GM03348 (cell line): ENCODE data around the gene DCAF6.

Source experiments
- DNase-seq: peaks from one replicate; pipeline ENCODE4 v3.0.0; 2012; ENCODE audit warnings: low spot score

Gene DCAF6

DNA sequence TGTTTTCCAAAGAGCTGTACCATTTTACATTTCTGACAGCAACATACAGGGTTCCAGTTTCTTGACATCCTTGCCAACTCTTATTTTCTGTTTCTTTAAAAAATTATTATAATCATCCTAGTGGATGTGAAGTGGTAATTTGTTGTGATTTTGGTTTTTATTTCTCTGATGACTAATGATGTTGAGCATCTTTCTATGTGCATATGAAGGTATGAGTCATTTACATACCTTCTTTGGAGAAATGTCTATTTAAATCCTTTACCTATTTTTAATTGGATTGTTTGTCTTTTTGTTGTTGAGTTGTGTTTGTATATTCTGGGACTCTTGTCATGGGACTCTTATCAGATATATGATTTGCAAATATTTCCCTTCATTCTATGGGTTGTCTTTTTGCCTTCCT is 21.2 kb downstream of the DCAF6 start:
- DNase-seq: no peak

DNA sequence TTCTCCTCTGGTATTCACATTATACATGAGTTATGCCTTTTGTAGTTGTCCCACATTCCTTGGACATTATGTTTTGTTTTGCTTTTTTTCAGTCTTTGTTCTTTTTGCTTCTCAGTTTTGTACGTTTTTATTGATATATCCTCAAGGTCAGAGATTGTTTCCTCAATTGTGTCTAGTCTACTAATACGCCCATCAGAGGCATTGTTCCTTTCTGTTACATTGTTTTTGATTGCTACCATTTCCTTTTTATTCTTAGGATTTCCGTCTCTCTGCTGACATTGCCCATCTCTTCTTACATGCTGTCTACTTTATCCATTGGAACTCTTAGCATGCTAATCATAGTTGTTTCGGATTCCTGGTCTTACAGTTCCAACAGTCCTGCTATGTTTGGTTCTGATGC is 28.2 kb downstream of the DCAF6 start:
- no peak for DNase-seq

DNA sequence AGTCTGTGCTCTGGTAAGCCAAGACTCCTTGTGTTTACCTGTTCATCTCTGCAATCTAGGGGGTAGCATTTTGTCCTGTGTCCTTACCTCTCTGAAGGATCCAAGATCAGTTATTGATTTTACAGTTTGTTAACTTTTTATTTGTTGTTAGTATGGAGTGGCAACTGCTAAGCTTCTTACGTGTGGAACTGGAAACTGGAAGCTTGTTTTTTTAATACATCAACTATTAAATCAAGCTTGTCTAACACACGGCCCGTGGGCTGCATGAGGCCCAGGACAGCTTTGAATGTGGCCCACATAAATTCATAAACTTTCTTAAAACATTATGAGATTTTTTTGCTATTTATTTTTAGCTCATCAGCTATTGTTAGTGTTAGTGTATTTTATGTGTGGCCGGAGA is 29.6 kb downstream of the DCAF6 start:
- DNase-seq: no peak

DNA sequence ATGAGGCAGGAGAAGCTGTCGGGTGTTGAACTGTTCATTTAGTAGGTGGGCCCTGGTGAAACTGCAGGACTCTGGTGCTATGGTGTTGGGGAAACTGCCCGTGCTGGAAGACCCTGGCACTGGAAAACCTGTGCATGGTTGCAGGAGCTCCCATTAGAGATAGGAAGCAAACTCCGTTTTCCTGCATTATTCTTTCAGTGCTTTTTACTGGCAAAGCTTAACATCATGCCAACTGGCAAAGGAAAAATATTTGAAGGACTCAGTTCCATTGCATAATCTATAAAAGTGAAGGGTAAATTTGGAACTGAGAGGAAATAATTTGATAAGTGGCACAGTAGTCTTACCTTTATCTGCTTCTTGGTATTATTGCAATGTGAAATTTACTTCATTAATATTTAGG is 32.1 kb downstream of the DCAF6 start:
- no peak for DNase-seq

DNA sequence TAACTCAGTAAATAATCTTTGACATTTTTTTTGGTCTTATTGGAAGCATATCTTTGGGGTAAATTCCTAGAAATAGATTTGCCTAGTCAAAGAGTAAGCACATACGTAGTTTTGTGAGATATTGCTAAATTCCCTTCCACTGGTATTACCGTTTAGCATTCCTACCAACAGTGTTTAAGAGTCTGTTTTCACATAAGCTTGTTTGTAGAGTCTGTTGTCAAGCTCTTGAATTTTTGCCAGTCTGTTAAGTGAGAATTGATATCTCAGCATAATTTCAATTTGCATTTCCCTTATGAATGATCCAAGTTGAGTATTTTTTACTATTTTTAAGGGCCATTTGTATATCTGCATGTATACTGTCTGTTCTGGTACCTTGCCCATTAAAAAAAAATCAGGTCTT is 37.3 kb downstream of the DCAF6 start:
- no peak for DNase-seq

DNA sequence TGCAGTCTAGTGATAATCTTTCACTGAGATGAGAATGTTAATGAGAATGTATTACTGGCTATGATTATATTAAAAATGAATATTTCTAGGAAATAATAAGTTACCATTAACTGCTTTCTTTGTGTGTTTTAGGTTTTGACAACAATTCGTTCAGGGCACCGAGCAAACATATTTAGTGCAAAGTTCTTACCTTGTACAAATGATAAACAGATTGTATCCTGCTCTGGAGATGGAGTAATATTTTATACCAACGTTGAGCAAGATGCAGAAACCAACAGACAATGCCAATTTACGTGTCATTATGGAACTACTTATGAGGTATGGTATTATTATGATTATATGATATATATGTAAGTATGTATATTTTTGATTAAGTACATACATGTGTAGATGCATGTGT is 38.2 kb downstream of the DCAF6 start:
- no peak for DNase-seq

DNA sequence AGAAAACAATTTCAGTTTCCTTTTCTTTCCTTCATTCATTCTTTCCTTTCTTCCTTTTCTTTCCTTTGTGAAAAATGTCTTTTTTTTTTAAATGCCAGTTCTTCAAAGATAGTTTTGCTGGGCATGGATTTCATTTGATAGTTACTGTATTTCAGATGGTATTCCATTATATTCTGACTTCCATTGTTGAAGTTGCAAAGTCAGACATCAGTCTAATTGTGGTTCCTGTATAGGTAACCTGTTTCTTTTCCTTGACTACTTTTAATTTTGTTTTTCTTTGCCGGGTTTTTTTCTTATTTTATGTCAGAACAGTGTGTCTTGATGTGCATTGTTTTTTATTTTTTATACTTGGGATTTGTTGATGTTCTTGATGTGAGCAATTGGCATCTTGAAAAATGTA is 40.8 kb downstream of the DCAF6 start:
- no peak for DNase-seq

DNA sequence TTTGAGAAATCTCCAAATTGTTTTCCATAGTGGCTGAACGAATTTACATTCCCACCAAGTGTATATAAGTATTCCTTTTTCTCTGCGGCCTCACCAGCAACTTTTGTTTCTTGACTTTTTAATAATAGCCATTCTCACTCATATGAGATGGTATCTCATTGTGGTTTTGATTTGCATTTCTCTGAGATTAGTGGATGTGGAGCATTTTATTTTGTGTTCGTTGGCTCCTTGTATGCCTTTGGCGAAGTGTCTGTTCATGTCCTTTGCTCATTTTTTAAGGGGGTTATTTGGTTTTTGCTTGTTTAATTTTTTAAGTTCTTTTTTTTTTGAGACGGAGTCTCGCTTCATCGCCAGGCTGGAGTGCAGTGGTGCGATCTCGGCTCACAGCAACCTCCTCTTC is 45.5 kb downstream of the DCAF6 start:
- no peak for DNase-seq

DNA sequence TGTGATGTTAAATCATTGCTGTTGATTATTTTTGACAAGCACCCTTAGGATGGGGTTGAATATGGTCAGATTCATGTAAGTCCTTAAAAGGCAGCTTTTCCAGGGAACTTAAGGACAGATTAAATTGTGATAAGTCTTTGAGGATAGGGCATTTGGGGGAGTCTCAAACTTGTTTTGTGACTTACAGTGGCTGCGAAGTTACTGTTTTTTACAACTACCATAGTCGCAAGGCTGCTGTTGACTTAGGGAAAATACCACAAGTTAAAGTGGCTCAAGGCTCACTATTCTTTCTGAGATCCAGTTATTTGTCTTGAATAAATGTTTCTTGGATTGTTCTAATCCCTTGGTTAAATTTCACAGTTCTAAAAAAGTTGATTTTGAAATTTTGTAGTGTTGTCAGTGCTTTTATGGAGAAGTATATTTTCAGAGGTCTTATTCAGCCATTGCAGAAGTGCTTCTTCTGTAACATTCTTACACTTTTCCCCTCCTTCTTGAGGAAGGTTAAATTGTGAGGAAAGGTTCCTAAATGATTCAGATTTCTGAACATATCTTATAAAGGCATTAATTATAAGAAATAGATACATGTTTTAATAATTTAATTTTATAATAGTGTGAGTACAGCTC is 47.4 kb downstream of the DCAF6 start:
- no peak for DNase-seq

DNA sequence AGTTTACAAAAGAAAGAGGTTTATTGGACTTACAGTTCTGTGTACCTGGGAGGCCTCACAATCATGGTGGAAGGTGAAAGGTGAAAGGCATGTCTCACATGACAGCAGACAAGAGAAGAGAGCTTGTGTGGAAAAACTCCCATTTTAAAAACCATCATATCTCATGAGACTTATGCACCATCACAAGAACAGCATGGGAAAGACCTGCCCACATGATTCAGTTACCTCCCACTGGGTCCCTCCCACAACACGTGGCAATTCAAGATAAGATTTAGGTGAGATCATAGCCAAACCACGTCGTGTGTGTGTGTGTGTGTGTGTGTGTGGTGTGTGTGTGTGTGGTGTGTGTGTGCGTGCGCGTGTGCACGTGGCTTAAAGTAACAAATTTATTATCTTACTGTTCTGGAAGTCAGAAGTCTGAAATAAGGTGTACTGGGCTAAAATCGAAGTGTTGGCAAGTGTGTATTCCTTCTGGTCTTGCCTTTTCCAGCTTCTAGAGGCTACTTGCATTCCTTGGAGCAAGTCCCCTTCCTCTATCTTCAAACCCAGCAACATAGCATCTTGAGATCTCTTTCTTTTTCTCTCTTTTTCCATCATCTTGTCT is 48.5 kb downstream of the DCAF6 start:
- DNase-seq: no peak

DNA sequence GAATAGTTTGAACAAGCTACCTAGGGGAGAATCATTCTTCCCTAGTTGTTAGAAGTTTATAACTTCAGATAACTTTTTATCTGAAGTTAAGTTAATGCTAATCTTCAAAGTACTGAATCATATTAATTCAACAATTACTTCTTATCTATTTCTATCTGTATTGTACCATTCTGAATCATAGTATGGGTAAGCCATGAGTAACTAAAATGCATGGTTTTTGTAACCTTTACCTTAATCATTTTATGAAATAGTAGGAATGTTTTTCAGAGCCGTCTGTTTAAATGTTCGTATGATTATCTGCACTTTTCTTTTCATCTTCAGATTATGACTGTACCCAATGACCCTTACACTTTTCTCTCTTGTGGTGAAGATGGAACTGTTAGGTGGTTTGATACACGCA is 50.7 kb downstream of the DCAF6 start:
- DNase-seq: no peak

DNA sequence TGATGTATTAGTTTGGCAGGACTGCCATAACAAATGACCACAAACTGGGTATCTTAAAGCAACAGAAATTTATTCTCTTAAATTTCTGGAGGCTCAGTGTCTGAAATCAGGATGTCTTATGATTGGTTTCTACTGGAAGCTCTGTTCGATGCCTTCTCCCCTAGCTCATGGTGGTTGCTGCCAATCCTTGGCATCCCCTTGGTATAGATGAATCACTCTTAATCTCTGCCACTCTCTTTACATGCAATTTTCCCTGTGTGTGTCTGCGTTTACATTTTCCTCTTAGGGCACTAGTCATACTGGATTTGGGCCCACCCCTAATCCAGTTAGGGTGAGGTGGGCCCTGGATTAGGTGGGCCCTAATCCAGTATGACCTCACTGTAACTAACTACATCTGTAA is 55.1 kb downstream of the DCAF6 start:
- DNase-seq: no peak

DNA sequence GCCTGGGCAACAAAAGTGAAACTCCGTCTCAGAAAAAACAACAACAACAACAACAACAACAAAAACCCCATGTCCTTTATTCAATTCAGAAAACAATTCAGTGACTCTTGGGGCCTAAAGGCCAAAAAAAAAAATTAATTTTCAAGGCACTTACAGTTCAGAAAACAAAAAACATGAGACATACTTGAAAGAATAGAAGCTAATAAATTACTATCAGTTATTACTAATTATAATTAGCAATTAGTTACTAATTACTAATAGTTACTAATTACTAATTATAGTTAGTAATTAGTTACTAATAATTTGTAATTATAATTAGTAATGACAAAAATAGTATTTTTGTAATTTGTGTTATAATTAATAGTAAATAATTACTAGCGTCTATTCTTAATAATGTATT is 57.2 kb downstream of the DCAF6 start:
- DNase-seq: no peak

DNA sequence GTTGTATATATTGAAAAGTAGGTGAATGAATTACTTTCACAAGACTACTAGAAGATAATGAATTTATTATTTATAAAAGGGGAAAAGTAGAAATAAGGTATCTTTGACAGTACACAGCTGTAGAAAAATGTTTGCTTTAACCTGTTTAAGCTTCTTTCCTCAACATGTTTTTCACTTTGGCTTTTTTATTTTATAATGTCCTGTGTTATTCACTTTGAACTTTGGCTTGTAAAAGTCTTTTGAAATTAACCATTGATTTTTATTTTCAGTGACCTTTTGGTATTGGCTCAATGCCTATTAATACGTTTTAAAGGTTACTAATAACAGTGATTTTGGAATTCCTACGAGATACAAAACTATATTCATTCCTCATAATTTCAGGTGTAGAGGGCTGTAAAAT is 58.1 kb downstream of the DCAF6 start:
- DNase-seq: no peak

DNA sequence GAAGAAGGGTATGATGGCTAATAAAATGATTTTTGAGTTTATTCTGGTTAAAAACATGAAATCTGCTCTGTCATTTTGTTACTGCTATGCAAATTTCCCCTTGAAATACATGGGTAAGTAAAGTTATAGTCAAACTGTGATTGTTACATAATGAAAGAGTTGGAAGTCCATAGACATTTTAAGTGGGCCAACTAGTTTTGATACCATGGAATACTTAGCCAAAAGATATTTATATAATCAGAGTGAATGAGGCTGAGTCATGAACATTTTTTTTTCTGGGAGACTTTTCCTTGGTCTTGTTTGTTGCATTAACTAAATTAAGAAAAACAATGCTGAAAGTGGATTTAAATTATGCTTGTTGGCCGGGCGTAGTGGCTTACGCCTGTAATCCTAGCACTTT is 58.6 kb downstream of the DCAF6 start:
- DNase-seq: no peak

DNA sequence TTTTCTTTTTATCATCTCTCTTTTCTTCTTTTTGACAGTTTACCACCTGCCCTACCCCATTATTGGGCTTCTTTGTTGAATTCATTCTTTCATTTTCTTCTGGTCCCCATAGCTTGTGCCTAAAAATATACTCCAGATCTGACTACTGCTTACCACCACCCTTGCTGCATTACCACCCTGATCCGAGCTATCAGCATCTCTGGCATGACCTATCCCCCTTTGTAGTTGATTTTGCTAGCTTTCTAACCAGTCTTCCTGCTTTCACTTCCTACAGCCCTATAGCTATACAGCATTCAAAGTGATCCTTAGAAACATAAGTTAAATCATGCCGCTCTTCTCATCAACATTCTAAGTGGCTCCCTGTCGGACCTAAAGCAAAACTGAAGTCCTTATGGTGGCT is 59.8 kb downstream of the DCAF6 start:
- no peak for DNase-seq

DNA sequence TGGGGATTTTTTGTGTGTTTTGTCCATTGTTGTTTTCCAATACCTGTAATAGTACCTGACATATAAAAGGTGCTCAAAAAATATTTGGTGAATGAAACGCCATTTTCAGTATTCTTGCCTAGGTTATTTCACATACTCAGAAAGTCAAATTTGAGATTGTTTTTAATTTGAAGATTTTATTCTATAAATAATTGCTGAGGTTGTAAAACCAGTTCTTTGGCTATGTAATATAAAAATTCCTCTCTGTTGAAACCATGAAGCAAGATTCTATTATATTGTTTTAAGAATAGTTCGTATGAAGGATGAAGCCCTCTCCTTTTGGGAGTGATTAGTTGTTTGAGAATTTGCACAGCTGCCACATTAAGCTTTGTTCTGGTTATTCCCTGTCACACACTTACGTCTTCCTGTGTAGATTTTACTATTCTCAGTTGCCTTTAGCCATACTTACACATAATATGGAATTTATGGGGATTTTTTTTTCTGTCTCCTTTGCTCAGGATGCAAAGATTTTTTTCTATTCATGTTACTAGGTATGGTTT is 60.6 kb downstream of the DCAF6 start:
- no peak for DNase-seq

DNA sequence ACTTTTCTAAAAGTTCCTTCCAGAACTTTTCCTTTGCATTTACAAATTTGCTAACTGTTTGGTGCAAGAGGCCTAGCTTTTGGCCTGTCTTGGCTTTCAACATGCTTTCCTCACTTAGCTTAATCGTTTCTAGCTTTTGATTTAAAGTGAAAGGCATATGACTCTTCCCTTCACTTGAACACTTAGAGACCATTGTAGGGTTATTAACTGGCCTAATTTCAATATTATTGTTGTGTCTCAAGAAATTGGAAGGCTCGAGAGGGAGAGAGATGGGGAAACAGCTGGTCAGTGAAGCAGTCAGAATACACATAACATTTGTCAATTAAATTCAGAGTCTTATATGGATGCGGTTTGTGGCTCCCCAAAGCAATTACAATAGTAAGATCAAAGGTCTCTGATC is 63.4 kb downstream of the DCAF6 start:
- no peak for DNase-seq

DNA sequence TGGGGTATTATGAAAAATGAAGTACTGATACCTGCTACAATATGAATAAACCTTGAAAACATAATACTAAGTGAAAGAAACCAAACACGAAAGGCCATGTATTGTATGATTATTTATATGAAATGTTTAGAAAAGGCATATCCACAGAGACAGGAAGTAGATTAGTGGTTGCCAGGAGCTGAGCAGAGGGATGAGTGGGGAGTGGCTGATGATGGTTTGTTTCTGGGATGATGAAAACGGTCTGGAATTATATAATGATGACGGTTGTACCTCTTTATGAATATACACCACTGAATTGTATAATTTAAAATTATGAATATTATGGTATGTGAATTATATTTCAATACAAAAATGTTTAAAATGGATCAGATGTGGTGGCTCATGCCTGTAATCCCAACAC is 64.2 kb downstream of the DCAF6 start:
- DNase-seq: no peak

DNA sequence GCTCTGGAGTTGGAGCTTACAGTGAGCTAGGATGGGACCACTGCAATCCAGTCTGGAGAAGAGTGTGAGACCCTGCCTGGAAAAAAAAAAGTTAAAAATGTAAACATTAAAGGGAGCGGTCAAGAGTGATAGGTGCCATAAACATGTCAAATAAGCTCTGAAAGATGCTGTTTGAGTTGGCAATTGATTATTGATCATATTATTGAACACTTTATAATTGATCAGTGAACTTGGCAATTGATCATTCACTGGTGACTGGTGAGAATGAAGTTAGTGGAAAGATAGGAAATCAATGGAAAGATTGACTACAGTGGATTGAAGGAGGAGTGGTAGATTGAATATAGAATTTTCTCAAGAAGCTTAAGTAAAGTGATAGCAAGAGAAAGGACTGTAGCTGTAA is 64.7 kb downstream of the DCAF6 start:
- DNase-seq: no peak

DNA sequence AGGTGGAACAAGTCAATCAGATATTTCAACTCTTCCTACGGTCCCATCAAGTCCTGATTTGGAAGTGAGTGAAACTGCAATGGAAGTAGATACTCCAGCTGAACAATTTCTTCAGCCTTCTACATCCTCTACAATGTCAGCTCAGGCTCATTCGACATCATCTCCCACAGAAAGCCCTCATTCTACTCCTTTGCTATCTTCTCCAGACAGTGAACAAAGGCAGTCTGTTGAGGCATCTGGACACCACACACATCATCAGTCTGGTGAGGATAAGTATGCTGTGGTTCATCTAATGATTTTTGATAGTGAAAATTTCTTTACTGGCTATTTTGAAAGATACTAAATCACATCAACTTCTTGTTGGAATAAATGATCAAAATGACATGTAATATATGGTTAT is 68.0 kb downstream of the DCAF6 start:
- DNase-seq: no peak

DNA sequence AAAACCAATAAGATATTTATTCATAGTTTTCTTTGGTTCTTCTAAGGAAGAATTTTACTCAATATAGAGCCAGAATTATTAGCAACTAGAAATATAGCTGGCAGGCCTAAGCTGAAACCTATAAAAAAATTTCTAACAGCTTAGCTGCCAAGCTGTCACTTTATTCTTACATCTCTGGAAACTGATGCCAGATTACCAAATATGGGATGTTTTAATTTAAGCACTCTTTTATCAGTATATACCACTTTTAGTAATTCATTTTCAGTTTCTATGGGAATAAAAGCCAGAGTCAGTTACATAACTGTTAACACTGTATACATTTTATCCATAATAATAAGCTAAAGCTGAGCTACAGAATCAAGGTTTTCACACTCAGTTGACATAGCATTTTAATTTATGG is 69.0 kb downstream of the DCAF6 start:
- DNase-seq: no peak

DNA sequence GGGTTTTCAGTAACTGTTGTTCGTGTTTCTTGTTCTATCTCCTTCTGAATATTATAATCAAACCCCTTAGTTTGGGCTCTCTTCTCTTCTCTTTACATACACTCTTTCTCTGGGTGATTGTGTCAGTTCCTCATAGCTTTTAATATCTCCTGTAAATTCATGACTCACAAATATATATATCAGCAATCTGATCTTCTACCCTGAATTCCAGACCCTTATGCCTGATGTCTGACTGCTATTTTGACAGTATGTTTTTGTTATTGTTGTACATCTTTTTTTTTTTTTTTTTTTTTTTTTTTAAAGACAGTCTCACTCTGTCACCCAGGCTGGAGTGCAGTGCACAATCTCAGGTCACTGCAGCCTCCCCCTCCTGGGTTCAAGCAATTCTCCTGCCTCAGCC is 71.2 kb downstream of the DCAF6 start:
- DNase-seq: no peak

DNA sequence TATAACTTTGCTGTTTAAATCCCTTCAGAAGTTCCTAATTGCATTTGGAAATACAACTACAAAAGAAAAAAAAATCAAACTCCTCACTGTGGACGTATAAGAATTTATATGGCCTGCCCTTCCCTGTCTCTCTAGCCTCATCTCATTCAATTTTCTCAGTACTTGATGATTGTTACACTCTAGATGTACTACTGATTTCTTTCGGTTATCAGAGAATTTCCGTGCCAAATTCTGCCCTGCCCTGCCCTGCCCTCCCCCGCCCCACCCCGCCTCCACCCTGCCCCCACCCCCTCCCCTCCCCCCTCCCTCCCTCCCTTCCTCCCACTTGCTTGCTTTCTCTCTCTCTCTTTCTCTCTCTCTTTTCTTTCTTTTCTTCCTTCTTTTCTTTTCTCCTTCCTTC is 72.1 kb downstream of the DCAF6 start:
- no peak for DNase-seq
